HepG2 (cell line): ENCODE measurements around the gene CELF2. TPM values are rescaled to one million over a fixed set of nuclear protein-coding genes. Genes with fewer than 3 reads are reported as not detected.

ENCODE experiments used
- ATAC-seq: fragments of 200-7000 bp; cut with Tn5 transposase; 3 replicates; pipeline ENCODE4 v1.9.1; 2020; ENCODE audit warnings: mild to moderate bottlenecking, moderate library complexity
- BruUV-seq: library from RNA; stranded (reverse); fragments of 400-500 nt; replicated peaks from 2 replicates; lab custom pipeline; 2021; lab: Mats Ljungman, UMichigan
- CTCF ChIA-PET: fragments of 300-600 bp; formaldehyde crosslinking; extraction: SDS; loops from one replicate; lab custom pipeline; 2021; ENCODE audit warnings: low total read pairs, inconsistent platforms, low intra/inter-chr PET ratio; lab: Yijun Ruan, JAX
- POLR2A ChIA-PET: fragments of 350-600 bp; sonication (Branson Sonifier 250); formaldehyde crosslinking; loops from one replicate; lab custom pipeline; 2020; ENCODE audit warnings: antibody characterized with exemption, inconsistent platforms; lab: Yijun Ruan, JAX
- DNase-seq: peaks from one replicate; pipeline ENCODE4 v3.0.0-alpha.2; 2015; ENCODE audit warnings: low spot score
- FAIRE-seq: peaks from 3 replicates; lab custom pipeline; 2011; peaks lifted over from hg19 to GRCh38; lab: Jason Lieb, UNC
- H2AFZ ChIP-seq: one replicate; pipeline ENCODE4 v1.6.1; 2011; ENCODE audit warnings: low read length, inconsistent platforms
- H3K27ac ChIP-seq: fragments of 300-600 bp; 3 replicates; pipeline ENCODE4 v1.8.0; 2011; ENCODE audit warnings: mixed run types, mild to moderate bottlenecking, mixed read lengths, low read length, inconsistent platforms; ENCODE audit not compliant: insufficient read depth; ENCODE audit errors: extremely low read length
- H3K27me3 ChIP-seq, 2 experiments: fragments of 200-600 bp in 1 of 2; 2 replicates in 1 of 2; 3 replicates in 1 of 2; pipeline versions ENCODE4 v1.6.0 to v1.8.0; 2011; ENCODE audit warnings: low read length in 2 of 2, mild to moderate bottlenecking in 2 of 2, moderate library complexity in 2 of 2, inconsistent platforms in 1 of 2; ENCODE audit not compliant: insufficient read depth in 2 of 2, control insufficient read depth in 1 of 2
- H3K36me3 ChIP-seq, 2 experiments: fragments of 200-600 bp in 1 of 2; replicated peaks in 1 of 2; 2 replicates in 1 of 2; 3 replicates in 1 of 2; pipeline versions ENCODE4 v1.5.1 to v1.8.0; 2011; ENCODE audit warnings: low read length in 2 of 2, inconsistent platforms in 1 of 2; ENCODE audit not compliant: insufficient read depth in 2 of 2, control insufficient read depth in 1 of 2
- H3K4me1 ChIP-seq: 2 replicates; pipeline ENCODE4 v1.5.1; 2012; ENCODE audit warnings: low read length, inconsistent platforms; ENCODE audit not compliant: insufficient read depth
- H3K4me2 ChIP-seq: 2 replicates; pipeline ENCODE4 v1.6.0; 2011; ENCODE audit warnings: low read depth, low read length, inconsistent platforms
- H3K4me3 ChIP-seq, 3 experiments: fragments of 200-600 bp in 1 of 3; sonication (generic), shearing (Covaris generic) in 1 of 3; replicated peaks in 1 of 3; 2 replicates each; pipeline ENCODE4 v1.5.1; 2011 to 2016; ENCODE audit warnings: low read length in 3 of 3, inconsistent platforms in 2 of 3, low read depth in 2 of 3, mild to moderate bottlenecking in 2 of 3, control low read depth in 1 of 3, mixed read lengths in 1 of 3; ENCODE audit not compliant: insufficient read depth in 1 of 3
- H3K79me2 ChIP-seq: one replicate; pipeline ENCODE4 v1.6.1; 2011; ENCODE audit warnings: low read length, inconsistent platforms; ENCODE audit not compliant: insufficient read depth
- H3K9ac ChIP-seq: 2 replicates; pipeline ENCODE4 v1.6.0; 2011; ENCODE audit warnings: mild to moderate bottlenecking, low read depth, low read length, inconsistent platforms; ENCODE audit not compliant: insufficient read depth
- H3K9me3 ChIP-seq: 2 replicates; pipeline ENCODE4 v1.5.1; 2012; ENCODE audit warnings: mild to moderate bottlenecking, low read length
- H4K20me1 ChIP-seq: 2 replicates; pipeline ENCODE4 v1.6.0; 2011; ENCODE audit warnings: inconsistent platforms, mild to moderate bottlenecking, low read length, moderate library complexity; ENCODE audit not compliant: insufficient read depth
- HOXA3 ChIP-seq: sonication (generic); formaldehyde crosslinking; IDR thresholded peaks from 2 replicates; pipeline ENCODE4 v1.5.0; 2020; ENCODE audit warnings: missing genetic modification reagents
- KLF16 ChIP-seq, 2 experiments: sonication (generic) in 1 of 2; formaldehyde crosslinking in 1 of 2; IDR thresholded peaks; 2 replicates each; pipeline versions ENCODE4 v1.6.1 to v1.8.0; 2016 to 2023; ENCODE audit warnings: missing genetic modification reagents in 2 of 2, missing compliant biosample characterization in 1 of 2
- MEIS2 ChIP-seq: sonication (generic); formaldehyde crosslinking; IDR thresholded peaks from 2 replicates; pipeline ENCODE4 v1.9.0; 2021; ENCODE audit warnings: mild to moderate bottlenecking, missing genetic modification reagents
- PHB2 ChIP-seq: fragments of 450-650 bp; IDR thresholded peaks from 2 replicates; pipeline ENCODE4 v1.6.1; 2018; ENCODE audit not compliant: partially characterized antibody
- SRSF4 ChIP-seq: fragments of 200-400 bp; formaldehyde crosslinking; IDR thresholded peaks from one replicate; pipeline ENCODE4 v1.6.1; 2018; ENCODE audit warnings: mild to moderate bottlenecking, low read depth, low read length, moderate library complexity; ENCODE audit not compliant: poor library complexity, severe bottlenecking
- XBP1 ChIP-seq: sonication (generic); formaldehyde crosslinking; IDR thresholded peaks from 2 replicates; pipeline ENCODE4 v1.5.0; 2020; ENCODE audit warnings: missing genetic modification reagents
- ZNF33B ChIP-seq: sonication (generic); formaldehyde crosslinking; IDR thresholded peaks from 2 replicates; pipeline ENCODE4 v1.5.1; 2020; ENCODE audit warnings: mild to moderate bottlenecking, missing genetic modification reagents
- ZNF556 ChIP-seq: sonication (generic); formaldehyde crosslinking; IDR thresholded peaks from 2 replicates; pipeline ENCODE4 v1.4.0; 2020; ENCODE audit warnings: mild to moderate bottlenecking, missing genetic modification reagents, borderline replicate concordance
- ZNF615 ChIP-seq: sonication (generic); formaldehyde crosslinking; IDR thresholded peaks from 2 replicates; pipeline ENCODE4 v1.5.0; 2020; ENCODE audit warnings: mild to moderate bottlenecking, missing genetic modification reagents, borderline replicate concordance
- WGBS: methylation state at CpG from one replicate; pipeline ENCODE4 v1.1.6; 2017; ENCODE audit warnings: low lambda C conversion rate; 5-methylcytosine and 5-hydroxymethylcytosine counted together
- in situ Hi-C: cut with HindIII; loops from 2 replicates; pipeline ENCODE4 v1.10.0; 2017; ENCODE audit warnings: low pct_unique_long_range_greater_than_20kb; ENCODE audit not compliant: extremely low pct_ligation_motif_present
- intact Hi-C: fragments of 100-400 bp; cut with micrococcal nuclease; formaldehyde crosslinking; loops from one replicate; pipeline ENCODE4 v1.10.0; 2022; ENCODE audit not compliant: unreplicated experiment
- polyA plus RNA-seq, 8 experiments: library from polyadenylated mRNA; depleted of rRNA in 3 of 8; stranded (reverse) in 7 of 8; unstranded in 1 of 8; fragments of >200 nt; fragmentation: Illumina TruSeq in 4 of 8; extraction: Trizol in 4 of 8; gene quantifications; 2 replicates each; pipeline versions ENCODE4 v1.2.1 to v1.2.3, GENCODE V29; 2011 to 2016; ENCODE audit warnings: low read depth in 4 of 8, missing spikeins in 1 of 8, mixed read lengths in 1 of 8; ENCODE audit not compliant: insufficient read depth in 1 of 8
- total RNA-seq, 5 experiments: library from RNA; depleted of rRNA; stranded (reverse); fragments of >200 nt; fragmentation: Illumina TruSeq; extraction: Trizol; gene quantifications; 2 replicates each; pipeline ENCODE4 v1.2.3, GENCODE V29; 2016; ENCODE audit warnings: low read depth in 1 of 5

CELF2 gene
- total and polyA plus RNA-seq, 2 of the 13 experiments (the other 11 are each of a cell fraction or from before 2014, with no cell fraction given), result not detected

GRCh38 chr10:11326913-11327616 lies 309.4 kb downstream of the CELF2 start:
- Histone ChIP-seq H3K4me3 (no peak overlapping the region), H3K36me3 (no peaks in the 10 kb centered on the region), H3K27ac (no peak overlapping the region), H2AFZ (no peak overlapping the region), H3K4me2 (no peak overlapping the region)
- intact Hi-C loops, result no loop called here
- no TSS peak for BruUV-seq
- no peak for TF ChIP-seq SRSF4
- no peak for TF ChIP-seq ZNF556 (CRISPR knock-in tag)
- no peak for TF ChIP-seq MEIS2 (CRISPR knock-in tag)
- TF ChIP-seq ZNF33B, result no peak
- TF ChIP-seq, all 625 proteins: peak for 0
- H4K20me1 ChIP-seq, result no peaks in the 10 kb centered on the region
- ATAC-seq (no peak), DNase-seq (no peak), FAIRE-seq (no peak)
- no peaks in the 10 kb centered on the region for H3K4me1 ChIP-seq
- POLR2A ChIA-PET, result no interaction called here
- no peaks in the 10 kb centered on the region for H3K79me2 ChIP-seq
- CTCF ChIA-PET, result no interaction called here
- WGBS, result 3% methylated on average over 11 of the region's 11 CpGs
- peaks cover 2 to 58% of the 10 kb centered on the region in 2 experiments for H3K27me3 ChIP-seq
- H3K9ac ChIP-seq, result no peak overlapping the region
- in situ Hi-C loops, result no loop called here
- no peaks in the 10 kb centered on the region for H3K9me3 ChIP-seq

- Histone ChIP-seq H3K9ac (no peak overlapping the region), H3K79me2 (no peaks in the 10 kb centered on the region), H3K4me2 (no peak overlapping the region), H3K9me3 (no peaks in the 10 kb centered on the region), H4K20me1 (no peaks in the 10 kb centered on the region)
- no TSS peak for BruUV-seq
- FAIRE-seq, result no peak
- CTCF ChIA-PET, result no interaction called here
- in situ Hi-C loops, result no loop called here
- TF ChIP-seq KLF16 (CRISPR knock-in tag; IDR thresholded peaks at IDR 0.05) (no peak), PHB2 (no peak), XBP1 (CRISPR knock-in tag) (no peak), ZNF615 (CRISPR knock-in tag) (no peak), HOXA3 (CRISPR knock-in tag) (no peak)
- TF ChIP-seq, all 625 proteins: peak for 0
- Histone ChIP-seq H3K36me3 (no peaks in the 10 kb centered on the region), H3K4me3 (no peak overlapping the region), H3K27ac (no peak overlapping the region), H3K4me1 (no peaks in the 10 kb centered on the region), H3K27me3 (peaks cover 2 to 64% of the 10 kb centered on the region in 2 experiments), H2AFZ (no peak overlapping the region)
- intact Hi-C loops, result no loop called here
- DNase-seq (no peak), ATAC-seq (no peak)
- POLR2A ChIA-PET, result no interaction called here
- 14% methylated on average over 13 of the region's 17 CpGs for WGBS
These were observed 310.8 kb downstream of the CELF2 start for GRCh38 chr10:11328264-11329061.
